Kasumi-1 (cell line): Measurements from ENCODE around the gene ZNF331.
"Not testable (repeated sequence)": the region's sequence is repeated elsewhere in the genome, so short reads cannot be mapped to it uniquely, and the experiment has no call there.

ENCODE experiments used
- DNase-seq, 2 experiments: peaks; one replicate each; lab custom pipeline; 2025; lab: John Stamatoyannopoulos, UW

Gene ZNF331

GRCh38 chr19:53537521-53538377 is at the start of gene ZNF331:
Gene ZNF331 (plus strand): TSS chr19:53538145. CDS start chr19:53569377, 31,232 bp downstream.
- DNase-seq, result peak; percentile 51 to 59

- DNase-seq, result no peak
Observed at GRCh38 chr19:53492153-53492552, 45.8 kb upstream of the ZNF331 start.

DNA sequence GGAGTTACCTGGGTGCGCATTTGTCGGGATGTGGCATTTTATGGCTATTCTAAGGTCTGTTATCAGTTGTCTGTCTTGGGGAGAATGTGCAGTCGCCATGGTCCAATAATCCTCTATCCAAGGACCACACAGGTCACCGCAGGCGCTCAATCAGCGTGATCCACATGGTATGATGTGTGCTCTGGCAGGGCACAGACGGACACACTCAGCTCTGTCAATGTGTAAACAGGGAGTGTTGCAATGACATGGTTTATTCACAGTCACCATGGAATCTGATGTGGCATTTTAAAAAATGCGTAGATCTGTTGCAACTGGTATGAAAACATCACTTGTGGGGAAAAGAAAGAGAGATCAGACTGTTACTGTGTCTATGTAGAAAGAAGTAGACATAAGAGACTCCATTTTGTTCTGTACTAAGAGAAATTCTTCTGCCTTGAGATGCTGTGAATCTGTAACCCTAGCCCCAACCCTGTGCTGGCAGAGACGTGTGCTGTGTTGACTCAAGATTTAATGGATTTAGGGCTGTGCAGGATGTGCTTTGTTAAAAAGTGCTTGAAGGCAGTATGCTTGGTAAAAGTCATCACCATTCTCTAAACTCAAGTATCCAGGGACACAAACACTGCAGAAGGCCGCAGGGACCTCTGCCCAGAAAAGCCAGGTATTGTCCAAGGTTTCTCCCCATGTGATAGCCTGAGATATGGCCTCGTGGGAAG is 40.5 kb upstream of the ZNF331 start:
- DNase-seq, result not testable (repeated sequence)

DNA sequence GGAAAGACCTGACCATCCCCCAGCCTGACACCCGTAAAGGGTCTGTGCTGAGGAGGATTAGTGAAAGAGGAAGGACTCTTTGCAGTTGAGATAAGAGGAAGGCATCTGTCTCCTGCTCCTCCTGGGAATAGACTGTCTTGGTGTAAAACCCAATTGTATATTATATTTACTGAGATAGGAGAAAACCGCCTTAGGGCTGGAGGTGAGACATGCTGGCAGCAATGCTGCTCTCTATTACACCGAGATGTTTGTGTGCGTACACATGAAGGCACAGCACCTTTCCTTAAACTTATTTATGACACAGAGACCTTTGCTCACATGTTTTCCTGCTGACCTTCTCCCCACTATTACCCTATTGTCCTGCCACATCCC is 39.9 kb upstream of the ZNF331 start:
- DNase-seq, result not testable (repeated sequence)

GRCh38 chr19:53503151-53503550 is 34.8 kb upstream of the ZNF331 start:
- DNase-seq, result not testable (repeated sequence)

GRCh38 chr19:53503671-53504364 is 34.1 kb upstream of the ZNF331 start:
- not testable (repeated sequence) for DNase-seq

- not testable (repeated sequence) for DNase-seq
Observed at GRCh38 chr19:53504365-53504703, 33.6 kb upstream of the ZNF331 start.

DNA sequence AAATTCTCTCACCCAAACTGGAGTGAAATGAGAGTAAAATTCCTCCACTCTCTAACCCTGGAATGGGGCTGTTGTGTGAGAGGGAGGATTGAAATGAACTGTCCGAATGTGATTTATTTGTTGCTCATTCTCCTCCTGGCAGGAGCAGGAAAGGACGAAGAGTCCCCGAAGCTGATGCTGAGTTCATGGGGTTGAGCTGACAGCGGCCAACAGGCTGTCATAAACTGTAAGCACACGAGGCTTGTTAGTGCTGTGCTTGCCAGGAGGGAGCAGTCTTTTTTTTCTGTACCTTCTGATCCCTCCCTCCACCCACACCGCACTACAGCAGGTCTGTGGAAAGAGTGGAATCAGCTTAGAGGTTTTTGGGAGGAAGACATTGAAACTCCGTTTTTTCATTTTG is 33.1 kb upstream of the ZNF331 start:
- DNase-seq, result no peak

- DNase-seq, result no peak
Observed at GRCh38 chr19:53506728-53507127, 31.2 kb upstream of the ZNF331 start.

DNA sequence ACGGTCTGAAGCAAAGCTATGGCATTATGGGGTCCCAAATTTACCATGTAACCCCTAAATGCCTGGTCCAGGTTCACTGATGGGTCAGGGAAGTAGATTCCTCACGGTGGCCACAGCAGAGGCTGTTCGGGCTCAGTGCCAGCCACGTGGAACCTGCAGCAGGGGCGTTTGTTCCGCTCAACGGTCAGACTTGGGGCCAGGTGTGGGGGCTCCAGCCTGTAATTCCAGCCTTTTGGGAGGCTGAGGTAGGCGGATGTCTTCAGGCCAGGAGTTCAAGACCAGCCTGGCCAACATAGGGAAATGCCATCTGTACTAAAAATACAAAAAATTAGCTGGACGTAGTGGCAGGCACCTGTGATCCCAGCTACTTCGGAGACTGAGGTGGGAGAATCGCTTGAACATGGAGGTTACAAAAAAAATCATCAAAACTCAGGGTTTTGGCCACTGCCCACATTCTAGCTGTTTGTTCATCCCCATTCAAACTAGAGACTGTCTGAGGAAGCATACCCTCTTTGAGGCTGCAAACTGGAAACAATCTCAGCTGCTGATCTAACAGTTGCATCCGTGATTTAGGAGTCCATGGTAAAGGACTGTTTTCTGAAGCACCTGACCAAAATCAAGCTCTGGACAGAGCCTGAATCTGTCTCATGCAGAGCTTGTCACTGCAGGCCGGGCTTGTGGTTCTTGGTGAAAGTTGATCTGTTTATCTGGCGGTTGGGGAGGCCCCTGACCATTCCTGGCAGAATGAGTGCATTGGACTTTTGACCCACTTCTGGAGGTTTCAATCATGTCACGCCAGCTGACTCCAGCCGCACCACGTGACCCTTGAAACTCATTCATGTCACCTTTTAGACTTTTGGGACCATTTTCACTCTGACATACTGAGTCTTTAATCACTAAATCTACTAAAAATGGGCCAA is 30.2 kb upstream of the ZNF331 start:
- no peak for DNase-seq

- no peak for DNase-seq
Observed at GRCh38 chr19:53509443-53509842, 28.5 kb upstream of the ZNF331 start.

DNA sequence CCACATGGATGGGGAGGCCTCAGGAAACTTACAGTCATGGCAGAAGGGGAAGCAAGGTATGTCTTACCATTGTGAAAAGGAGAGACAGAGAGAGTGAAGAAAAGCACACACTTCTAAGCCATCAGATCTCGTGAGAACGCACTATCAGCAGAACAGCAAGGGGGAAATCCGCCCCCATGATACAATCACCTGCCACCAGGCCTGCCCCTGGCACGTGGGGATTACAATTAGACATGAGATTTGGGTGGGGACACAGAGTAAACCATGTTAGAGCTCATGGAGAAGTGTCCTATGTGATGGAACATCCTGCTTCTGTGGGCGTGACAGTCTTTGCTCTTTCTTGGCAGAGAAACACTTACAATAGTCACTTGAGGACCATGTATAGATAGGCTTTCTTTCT is 28.1 kb upstream of the ZNF331 start:
- DNase-seq, result no peak

- DNase-seq, result no peak
Observed at GRCh38 chr19:53511357-53511756, 26.6 kb upstream of the ZNF331 start.

GRCh38 chr19:53511933-53512374 is 26.0 kb upstream of the ZNF331 start:
- no peak for DNase-seq

DNA sequence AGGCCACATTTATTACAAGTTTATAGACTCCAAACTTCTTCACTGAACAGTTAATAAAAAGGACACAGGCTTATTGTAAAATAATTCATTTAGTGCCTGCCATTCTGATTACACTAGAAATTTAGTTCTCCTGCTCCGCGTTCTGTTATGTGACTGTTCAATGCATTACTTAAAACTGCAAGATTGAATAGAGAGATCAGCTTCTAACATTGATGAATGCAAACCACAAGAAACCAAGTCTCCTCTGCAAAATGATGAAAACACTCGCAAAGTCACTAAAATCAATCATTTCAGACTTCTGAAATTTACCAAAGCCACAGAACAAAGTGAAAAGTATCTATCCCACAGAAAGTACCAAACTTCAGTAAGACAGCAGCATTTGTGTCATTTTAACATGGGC is 22.9 kb upstream of the ZNF331 start:
- not testable (repeated sequence) for DNase-seq

- no peak for DNase-seq
Observed at GRCh38 chr19:53517114-53517741, 20.7 kb upstream of the ZNF331 start.

DNA sequence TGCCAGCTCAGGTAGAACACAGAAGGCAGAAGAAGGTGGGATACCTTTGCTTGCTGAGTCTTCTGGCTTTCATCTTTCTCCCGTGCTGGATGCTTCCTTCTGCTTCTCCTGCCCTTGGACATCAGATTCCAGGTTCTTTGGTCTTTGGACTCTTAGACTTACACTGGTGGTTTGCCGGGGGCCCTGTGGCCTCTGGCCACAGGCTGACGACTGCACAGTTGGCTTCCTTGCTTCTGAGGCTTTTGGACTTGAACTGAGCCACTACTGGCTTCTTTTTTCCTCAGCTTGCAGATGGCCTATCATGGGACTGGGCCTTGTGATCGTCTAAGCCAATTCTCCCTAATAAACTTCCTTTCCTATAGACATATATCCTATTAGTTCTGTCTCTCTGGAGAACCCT is 19.8 kb upstream of the ZNF331 start:
- no peak for DNase-seq

- no peak for DNase-seq
Observed at GRCh38 chr19:53518716-53519115, 19.2 kb upstream of the ZNF331 start.

DNA sequence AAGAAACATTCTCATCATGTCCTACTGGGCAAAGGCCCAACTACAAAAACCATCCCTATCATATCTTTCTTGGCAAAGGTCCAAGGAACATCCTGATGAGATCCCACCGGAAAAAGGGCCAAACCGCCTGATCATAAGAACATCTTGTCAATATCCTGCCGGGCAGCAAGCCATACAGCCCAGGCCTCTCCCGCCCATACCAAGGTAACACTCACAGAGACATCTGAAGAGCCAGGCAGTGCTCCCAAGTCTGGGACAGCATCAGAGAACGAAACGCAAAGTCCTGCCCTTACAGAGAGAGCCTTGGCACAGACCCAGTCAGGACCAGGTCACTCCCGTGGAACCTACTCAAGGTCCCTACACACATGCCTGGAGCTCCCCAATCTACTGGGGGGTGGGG is 18.5 kb upstream of the ZNF331 start:
- no peak for DNase-seq

- DNase-seq, result no peak
Observed at GRCh38 chr19:53520163-53520546, 17.8 kb upstream of the ZNF331 start.
